GM18517 (cell line): ENCODE measurements around the gene TMPRSS3.

Experiments used
- ATAC-seq: cut with Tn5 transposase; IDR thresholded peaks from one replicate; pipeline ENCODE4 v1.9.1; 2021; ENCODE audit warnings: mild to moderate bottlenecking, moderate library complexity; ENCODE audit not compliant: unreplicated experiment

TMPRSS3 gene

DNA sequence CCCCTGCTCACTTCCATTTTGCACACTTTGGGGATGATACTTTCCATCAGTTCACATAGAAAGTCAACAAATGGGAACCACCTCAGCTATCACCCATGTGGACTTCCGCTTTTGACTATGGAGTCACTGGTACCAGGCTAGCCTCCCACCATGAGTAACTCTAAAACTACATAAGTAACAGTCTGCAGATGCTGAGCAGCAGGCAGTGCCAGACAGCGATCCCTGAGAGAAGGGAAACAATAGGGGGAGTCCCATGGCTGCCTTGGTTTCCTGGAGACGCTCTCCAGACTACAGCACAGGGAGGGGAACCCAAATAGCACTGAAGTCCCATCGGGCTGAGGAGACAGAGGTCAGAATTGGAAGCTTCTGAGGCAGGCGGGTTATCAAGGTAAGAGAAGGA is 42.2 kb downstream of the TMPRSS3 start:
- ATAC-seq = no peak

DNA sequence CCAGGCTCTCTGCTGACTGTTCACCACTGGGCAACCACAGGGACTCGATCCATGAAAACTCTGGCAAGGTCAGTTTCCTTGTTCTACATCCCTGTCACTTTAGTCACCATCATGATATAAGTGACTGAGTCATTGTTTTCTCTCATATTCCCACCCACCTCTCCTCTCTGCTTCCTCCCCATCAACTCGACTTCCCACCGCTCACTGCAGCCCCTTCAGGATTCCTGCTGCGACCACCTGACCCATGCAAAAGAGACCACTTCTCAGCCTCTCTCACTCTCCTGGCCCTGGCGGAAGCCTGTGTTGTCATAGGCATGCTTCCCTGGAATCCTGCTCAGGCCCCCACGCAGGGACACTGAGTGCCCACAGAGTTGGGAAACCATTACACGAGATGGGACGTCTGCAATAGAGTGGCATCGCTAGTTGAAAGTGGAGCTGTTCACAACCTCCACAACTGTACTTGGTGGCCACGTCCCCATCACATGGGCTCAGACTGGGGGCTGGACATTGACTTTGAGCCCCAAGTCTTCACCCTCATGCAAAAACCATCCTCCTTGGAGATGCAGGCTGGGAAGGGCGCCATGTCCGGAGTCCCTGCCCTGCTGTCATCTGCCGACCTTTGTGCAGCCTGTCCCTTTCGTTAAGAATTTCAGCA is 43.3 kb downstream of the TMPRSS3 start:
- no peak for ATAC-seq

DNA sequence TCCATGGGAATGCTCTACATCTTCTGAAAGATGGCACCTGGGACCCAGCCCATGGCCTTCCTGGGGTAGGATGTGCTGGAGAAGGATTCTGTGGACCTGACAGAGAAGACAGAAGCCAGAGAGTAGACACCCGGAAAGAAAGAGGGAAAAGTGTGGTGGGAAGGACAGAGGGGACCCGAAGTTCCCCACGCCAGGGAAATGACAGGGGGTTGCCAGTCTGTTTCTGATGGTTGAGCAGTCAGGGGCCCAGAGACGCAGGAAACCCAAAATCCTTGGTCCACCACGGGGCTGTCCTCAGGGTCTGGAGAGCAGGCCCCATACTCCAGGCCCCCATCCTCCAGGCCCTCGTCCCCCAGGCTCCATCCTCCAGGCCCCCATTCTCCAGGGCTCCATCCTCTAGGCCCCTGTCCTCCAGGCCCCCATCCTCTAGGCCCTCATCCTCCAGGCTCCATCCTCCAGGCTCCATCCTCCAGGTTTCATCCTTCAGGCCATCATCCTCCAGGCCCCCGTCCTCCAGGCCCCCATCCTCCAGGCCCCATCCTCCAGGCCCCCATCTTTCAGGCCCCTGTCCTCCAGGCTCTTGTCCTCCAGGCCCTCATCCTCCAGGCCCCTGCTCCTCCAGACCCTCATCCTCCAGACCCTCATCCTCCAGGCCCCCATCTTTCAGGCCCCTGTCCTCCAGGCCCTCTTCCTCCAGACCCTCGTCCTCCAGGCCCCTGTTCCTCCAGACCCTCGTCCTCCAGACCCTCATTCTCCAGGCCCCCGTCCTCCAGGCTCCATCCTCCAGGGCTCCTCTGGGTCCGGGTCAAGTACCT is 44.0 kb downstream of the TMPRSS3 start:
- no peak for ATAC-seq

DNA sequence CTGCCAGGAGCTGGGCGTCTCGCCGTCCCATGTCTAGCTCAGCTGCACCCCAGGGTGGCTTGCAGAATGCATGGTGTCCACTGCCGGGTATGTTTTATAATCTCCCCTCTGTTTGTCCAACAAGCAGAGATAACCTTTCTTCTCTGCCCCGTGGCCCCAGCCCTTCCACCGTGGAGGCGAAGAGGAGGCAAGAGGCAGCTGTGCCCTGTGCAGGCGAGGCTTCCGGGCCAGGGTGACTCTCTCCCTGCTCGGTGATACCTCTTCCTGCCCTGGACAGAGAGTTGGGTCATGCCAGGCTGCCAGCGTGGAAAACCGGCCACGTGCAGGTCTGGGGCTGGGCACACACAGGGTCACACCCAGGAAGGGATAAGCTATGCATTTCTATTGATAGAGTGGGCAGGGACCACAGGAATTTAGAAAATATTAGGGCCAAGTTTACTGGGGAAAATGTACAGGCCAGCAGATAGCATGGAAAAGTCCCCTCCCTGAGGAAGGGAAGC is 44.9 kb downstream of the TMPRSS3 start, which contains the start of gene TFF2:
TSS of gene TFF2 (minus strand) at position 68 of the 500 bp plus-strand sequence. CDS start at position 31, 37 bp downstream.
- no peak for ATAC-seq

DNA sequence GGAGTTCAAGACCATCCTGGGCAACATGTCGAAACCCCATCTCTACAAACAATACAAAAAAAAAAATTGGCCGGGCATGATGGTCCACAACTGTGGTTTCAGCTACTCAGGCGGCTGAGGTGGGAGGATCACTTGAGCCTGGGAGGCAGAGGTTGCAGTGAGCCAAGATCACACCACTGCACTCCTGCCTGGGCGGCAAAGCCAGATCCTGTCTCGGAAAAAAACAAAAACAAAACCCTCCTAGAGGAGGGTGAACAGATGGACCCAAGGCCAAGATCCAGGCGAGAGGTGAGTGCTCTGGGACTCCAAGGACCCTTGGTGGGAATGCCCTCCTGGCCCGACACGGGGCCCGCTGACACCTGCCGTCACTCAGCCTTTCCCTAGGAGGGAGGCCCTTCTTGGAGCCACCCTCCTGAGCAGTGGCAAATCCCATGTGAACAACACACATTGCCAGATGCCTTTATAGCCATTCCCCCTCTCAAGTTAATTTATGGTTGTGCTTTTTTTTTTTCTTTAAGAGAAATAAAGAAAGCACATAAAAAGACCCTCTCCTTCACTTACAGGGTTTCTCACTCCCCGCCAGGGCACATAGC is 45.4 kb downstream of the TMPRSS3 start:
- ATAC-seq = no peak

DNA sequence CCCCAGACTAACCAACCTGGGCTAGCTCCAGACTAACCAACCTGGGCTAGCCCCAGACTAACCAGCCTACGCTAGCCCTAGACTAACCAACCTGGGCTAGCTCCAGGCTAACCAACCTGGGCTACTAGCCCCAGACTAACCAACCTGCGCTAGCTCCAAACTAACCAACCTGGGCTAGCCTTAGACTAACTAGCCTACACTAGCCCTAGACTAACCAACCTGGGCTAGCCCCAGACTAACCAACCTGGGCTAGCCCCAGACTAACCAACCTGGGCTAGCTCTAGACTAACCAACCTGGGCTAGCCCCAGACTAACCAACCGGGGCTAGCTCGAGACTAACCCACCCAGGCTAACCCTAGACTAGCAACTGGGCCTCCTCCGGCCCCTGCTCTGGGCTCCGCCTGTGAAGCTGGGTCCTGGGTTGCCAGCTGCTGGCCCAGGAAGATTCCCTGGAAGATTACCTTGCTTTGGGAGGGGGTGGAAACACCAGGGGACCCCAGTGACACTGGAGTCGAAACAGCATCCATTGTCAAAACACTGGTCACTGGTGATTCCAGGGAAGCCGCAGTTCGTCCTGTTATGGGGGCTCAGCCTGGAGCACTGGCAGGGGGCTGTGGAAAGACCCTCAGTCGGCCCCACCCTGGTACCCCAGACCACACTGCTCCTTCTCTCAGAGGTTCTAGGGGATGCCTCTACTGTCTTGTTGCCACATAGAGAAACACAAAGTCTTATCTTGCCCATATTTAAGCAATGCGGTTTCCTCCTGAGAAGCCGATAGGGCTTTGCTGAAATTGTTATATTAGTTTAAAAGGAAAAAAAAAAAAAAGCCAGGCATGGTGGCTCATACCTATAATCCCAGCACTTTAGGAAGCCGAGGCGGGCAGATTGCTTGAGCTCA is 46.2 kb downstream of the TMPRSS3 start:
- ATAC-seq = no peak

DNA sequence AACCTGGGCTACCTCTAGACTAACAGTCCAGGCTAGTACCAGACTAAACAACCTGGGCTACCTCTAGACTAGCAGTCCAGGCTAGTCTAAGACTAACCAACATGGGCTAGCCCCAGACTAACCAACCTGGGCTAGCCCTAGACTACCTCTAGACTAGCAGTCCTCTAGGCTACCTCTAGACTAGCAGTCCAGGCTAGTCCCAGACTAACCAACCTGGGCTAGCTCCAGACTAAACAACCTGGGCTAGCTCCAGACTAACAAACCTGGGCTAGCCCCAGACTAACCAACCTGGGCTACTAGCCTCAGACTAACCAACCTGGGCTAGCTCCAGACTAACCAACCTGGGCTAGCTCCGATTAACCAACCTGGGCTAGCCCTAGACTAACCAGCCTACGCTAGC is 47.1 kb downstream of the TMPRSS3 start:
- no peak for ATAC-seq

DNA sequence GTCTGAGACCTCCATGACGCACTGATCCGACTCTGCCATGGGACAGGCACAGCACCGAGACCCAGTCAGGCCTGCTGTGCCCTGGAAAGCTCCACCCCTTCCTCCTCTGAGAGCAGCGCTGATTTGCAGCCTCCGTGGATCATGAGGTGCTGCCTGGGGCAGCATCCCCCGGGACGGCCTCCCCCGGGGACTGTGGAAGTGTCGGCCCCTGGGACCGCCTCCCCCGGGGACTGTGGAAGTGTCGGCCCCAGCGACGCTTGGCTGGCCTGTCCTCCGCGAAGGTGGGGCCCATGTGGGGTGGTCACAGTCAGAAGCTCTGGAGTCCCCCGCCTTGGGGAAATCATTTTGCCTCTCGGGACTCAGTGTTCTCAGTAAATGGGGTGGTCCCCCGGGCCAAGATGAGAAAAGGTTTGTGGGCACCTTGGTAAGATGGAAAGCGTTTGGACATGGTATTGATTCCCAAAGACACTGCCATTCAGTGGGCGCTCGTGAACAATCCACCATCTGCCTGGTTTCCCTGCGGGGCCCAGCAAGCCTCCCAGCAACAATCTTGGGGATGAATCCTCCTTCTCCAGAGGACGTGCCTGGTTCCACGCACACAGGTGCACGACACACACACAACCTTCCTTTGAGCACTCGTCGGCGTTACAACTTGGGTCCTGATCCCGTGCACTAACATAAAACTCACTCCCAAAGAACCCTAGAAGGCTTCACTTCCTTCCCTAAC is 48.1 kb downstream of the TMPRSS3 start:
- ATAC-seq = no peak

DNA sequence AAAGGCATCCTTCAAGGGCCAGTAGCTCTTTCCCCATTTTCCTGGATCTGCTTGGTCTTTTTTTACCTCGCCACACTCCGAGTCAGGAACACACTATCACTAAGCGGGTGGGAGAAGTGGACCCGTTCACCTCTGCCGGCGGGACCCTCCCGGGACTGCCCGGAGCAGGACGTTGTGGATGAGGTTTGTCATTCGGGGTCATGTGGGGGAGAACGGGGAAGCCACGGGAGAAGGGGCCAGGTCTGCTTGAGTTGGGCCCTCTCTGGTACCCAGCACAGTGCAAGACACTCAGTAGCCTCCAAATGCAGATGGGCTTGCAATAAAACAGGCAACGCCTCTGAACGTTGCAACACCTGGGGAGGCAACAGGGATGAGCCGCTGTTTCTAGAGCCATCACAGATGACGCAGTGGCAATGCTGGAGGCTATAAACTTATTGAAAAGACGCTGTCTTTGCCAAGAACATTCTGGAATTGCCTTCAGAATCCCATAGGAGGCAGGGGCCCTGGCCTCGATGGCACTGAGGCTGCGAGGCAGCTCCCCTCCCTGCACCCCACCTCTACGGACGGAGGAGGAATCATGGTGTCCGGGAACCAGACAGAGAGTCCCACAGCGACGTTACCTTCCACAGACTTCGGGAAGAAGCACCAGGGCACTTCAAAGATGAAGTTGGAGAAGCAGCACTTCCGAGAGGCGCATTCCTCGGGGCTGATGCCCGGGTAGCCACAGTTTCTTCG is 48.8 kb downstream of the TMPRSS3 start:
- no peak for ATAC-seq

DNA sequence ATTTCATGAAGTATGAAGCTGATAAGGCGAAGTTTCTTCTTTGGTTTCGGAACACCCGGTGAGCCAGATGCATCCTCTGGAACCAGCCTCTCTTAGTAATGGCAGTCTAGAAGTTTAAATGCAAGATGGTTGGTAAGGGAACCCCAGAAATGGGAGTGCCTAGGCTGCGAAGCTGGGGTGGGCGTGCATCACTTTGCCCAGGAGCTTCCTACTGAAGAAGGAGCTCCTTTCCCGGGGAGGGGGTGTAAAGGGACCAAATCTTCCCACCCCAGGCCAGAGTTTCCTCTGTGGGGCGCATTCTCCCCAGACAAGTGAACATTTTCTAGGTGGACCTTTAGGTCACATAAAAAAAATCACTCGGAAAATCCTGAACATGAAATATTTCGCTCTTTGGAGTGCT is 49.4 kb downstream of the TMPRSS3 start:
- ATAC-seq = no peak

DNA sequence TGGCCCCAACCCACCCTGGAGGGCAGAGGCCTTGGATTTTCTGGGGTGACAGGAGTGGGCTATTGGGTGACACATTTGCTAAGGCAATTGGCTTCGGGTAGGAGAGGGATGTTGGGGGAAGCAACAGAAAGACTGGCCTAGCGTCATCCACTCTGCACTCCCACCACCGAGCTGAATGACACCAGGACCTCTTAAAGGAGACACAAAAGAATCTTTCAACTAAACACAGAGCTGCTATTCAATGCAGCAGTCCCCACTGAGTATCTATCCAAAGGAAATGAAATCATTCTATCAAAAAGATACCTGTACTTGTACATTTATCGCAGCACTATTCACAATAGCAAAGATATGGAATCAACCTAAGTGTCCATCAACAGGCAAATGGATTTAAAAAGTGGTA is 51.2 kb downstream of the TMPRSS3 start:
- no peak for ATAC-seq

DNA sequence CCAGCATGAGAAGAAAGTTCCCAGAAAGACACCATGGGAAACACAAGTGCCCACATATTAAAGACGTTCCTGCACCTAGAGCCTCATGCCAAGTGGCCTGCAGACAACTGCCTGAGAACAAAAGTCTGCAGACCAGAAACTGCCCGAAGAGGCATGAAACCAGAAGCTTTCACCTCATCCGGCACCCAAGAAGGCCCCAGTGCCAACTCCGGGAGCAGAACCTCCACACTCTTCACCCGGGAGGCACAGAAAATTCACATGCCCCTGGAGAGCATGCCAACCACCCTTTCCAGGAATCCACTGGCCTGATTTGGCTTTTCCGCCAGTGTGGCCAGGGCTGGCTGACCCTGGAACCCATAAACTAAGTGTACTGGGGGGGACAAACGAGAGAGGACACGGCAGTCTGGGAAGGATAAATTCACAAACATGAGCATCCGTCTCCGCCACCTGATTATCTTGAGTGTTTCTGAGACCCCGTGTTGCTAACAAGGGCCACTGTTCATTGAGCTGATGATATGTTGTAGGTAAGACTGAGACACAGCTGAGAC is 51.8 kb downstream of the TMPRSS3 start:
- ATAC-seq = no peak

DNA sequence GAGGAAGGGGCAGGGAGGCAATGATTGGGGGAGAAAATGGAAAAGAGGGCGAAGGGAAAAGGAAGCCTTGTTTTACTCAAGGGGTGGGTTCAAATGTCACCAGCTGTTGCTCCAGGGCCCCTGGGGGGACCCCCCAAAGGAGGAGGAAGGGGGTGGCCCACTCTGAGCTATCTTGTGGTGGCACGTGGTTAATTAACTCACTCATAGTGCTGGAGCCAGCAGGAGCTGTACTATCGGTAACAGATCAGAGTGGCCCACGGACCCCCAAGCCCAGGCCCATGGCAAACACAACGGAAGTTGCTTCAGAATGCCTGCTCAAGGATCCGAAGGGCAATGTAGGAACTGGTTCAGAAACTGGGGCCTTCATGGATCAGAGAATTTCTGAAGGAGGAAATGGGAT is 52.3 kb downstream of the TMPRSS3 start:
- ATAC-seq = no peak

DNA sequence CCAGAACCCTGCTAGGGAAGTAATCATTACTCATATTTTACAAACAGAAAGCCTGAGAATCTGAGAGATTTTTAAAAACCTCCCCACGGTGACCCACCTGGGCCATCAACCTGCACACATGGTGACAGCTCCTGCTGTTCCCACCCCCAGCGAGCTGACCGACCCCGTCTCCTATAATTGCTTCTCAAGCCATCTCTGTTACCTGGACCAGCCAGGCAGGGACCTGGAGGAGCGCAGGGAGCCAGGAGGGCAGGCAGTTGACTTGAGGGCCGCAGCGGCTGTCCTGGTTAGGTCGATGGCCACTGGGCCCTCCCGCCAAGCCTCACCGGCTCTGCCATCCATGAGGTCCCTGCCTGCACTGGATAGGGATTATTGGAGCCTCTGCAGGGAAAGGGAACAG is 52.8 kb downstream of the TMPRSS3 start:
- no peak for ATAC-seq

DNA sequence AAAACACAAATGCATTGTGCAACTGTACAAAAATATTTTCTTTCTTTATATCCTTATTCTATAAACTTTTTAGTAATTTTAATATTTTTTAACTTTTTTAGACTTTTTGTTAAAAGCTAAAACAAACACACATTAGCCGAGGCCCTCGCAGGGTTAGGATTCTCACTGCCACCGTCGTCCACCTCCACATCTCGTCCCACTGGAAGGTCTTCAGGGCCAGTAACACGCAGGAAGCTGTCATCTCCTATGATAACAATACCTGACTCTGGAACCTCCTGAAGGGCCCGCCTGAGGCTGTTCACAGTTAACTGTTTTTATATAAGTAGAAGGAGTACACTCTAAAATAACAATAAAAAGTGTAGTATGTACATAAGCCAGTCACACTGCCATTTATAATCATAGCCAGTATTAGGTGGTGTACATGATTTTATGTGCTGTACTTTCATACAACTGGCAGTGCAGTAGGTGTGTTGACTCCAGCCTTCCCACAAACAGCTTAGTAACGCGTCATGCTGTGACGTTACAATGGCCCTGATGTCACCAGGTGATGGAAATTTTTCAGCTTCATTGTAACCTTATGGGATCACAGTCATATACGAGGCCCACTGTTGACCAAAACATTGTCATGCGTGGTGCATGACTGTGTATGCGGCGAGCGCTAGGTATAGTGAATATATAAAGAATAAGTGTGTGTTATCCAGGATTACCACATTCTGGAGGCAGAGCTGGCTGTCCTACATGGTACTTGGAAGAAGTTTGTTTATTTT is 53.9 kb downstream of the TMPRSS3 start:
- ATAC-seq = no peak

DNA sequence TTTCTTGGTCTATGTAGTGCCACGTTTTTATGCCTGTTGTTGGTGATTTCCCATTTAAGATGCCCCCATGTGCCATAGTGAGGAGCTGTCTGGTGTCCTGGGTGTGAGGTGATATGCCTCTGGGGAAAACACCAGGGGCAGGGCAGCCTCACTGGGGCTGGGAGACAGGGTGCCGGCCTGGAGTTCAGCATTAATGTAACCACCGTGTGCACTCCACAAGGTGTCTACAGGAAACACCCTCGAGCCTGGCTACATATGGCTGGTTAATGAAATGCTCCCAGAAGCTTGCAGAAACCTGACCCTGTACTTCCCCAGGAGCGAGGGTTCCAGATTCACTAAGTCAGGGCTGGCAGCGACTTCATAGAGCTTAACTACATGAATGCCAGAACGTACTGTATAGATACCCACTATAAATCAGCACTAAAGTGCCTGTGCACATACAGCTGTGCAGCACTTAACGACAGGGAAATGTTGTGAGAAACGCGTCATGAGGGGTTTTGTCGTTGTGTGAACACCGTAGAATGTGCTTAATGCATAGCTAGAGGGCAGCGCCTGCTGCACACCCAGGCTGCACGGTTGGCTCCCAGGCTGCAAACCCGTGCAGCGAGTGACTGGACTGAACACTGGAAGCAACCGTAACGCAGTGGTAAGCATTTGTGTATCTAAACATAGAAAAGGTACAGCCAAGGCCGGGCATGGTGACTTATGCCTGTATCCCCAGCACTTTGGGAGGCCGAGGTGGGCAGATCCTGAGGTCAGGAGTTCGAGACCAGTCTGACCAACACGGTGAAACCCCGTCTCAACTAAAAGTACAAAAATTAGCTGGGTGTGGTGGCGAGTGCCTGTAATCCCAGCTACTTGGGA is 55.4 kb downstream of the TMPRSS3 start:
- no peak for ATAC-seq
